ENCODE data around the gene TRAPPC3.
A peak's percentile ranks its signal among the peaks of the same experiment; 100 is the strongest.

- TF ChIP-seq POLR2A (IDR thresholded peaks at IDR 0.05): peak in 1 of 3 donors; percentile 6
- TF ChIP-seq CTCF (IDR thresholded peaks at IDR 0.05): no peak
These were observed 8.0 kb upstream of the TRAPPC3 start for GRCh38 chr1:36157115-36157903.

Measured in body of pancreas (tissue), 4 donors.